ENCODE results near the gene G3BP2.
"Not testable (repeated sequence)": the region's sequence is repeated elsewhere in the genome, so short reads cannot be mapped to it uniquely, and the experiment has no call there.

The G3BP2 gene

GRCh38 chr4:75673027-75673958, at the start of gene G3BP2:
G3BP2 (minus strand) TSS chr4:75673411; CDS start chr4:75662025, 11,386 bp downstream.
- peak; percentile 96 for DNase-seq (ENCODE audit: low spot score)

GRCh38 chr4:75722417-75722816, 49.2 kb upstream of the G3BP2 start:
- no peak for DNase-seq (ENCODE audit: low spot score)

GRCh38 chr4:75718529-75718928, 45.3 kb upstream of the G3BP2 start:
- no peak for DNase-seq (ENCODE audit: low spot score)

GRCh38 chr4:75717408-75717807, 44.2 kb upstream of the G3BP2 start:
- DNase-seq (ENCODE audit: low spot score), result no peak

GRCh38 chr4:75716054-75716453, 42.8 kb upstream of the G3BP2 start:
- not testable (repeated sequence) for DNase-seq (ENCODE audit: low spot score)

- no peak for DNase-seq (ENCODE audit: low spot score)
These were observed 42.0 kb upstream of the G3BP2 start for GRCh38 chr4:75715105-75715799.

GRCh38 chr4:75714704-75715103, 41.5 kb upstream of the G3BP2 start:
- no peak for DNase-seq (ENCODE audit: low spot score)

- no peak for DNase-seq (ENCODE audit: low spot score)
These were observed 40.8 kb upstream of the G3BP2 start for GRCh38 chr4:75714011-75714410.

- DNase-seq (ENCODE audit: low spot score), result no peak
These were observed 37.0 kb upstream of the G3BP2 start for GRCh38 chr4:75710246-75710645.

GRCh38 chr4:75708218-75708691, 35.0 kb upstream of the G3BP2 start:
- peak; percentile 45 for DNase-seq (ENCODE audit: low spot score)

GRCh38 chr4:75705198-75705977, 32.2 kb upstream of the G3BP2 start:
- DNase-seq (ENCODE audit: low spot score), result no peak

- DNase-seq (ENCODE audit: low spot score), result no peak
These were observed 29.8 kb upstream of the G3BP2 start for GRCh38 chr4:75702919-75703411.

GRCh38 chr4:75699299-75699698, 26.1 kb upstream of the G3BP2 start:
- no peak for DNase-seq (ENCODE audit: low spot score)

- DNase-seq (ENCODE audit: low spot score), result no peak
These were observed 25.7 kb upstream of the G3BP2 start for GRCh38 chr4:75698963-75699228.

GRCh38 chr4:75698162-75698962, 25.2 kb upstream of the G3BP2 start:
- no peak for DNase-seq (ENCODE audit: low spot score)

- no peak for DNase-seq (ENCODE audit: low spot score)
These were observed 23.4 kb upstream of the G3BP2 start for GRCh38 chr4:75696581-75696980.

- DNase-seq (ENCODE audit: low spot score), result no peak
These were observed 22.9 kb upstream of the G3BP2 start for GRCh38 chr4:75696071-75696470.

GRCh38 chr4:75692066-75692465, 18.9 kb upstream of the G3BP2 start:
- not testable (repeated sequence) for DNase-seq (ENCODE audit: low spot score)

GRCh38 chr4:75687125-75687524, 13.9 kb upstream of the G3BP2 start:
- not testable (repeated sequence) for DNase-seq (ENCODE audit: low spot score)

GRCh38 chr4:75686346-75686745, 13.1 kb upstream of the G3BP2 start:
- DNase-seq (ENCODE audit: low spot score), result no peak

- no peak for DNase-seq (ENCODE audit: low spot score)
These were observed 12.5 kb upstream of the G3BP2 start for GRCh38 chr4:75685546-75686189.

Data from hematopoietic multipotent progenitor cell treated with erythropoietin and hydrocortisone succinate and interleukin-3 and kit ligand, for 15 days (in vitro differentiated cells).